Activated CD8-positive, alpha-beta memory T cell treated with anti-CD3 and anti-CD28 coated beads, Interleukin-2, amount 50 U/mL, for 24 hours (primary cell): ENCODE results near the gene CCR5AS.
"Not testable (repeated sequence)": the region's sequence is repeated elsewhere in the genome, so short reads cannot be mapped to it uniquely, and the experiment has no call there.

Experiments
- DNase-seq: peaks from one replicate; pipeline ENCODE4 v3.0.0-alpha.2; 2020; ENCODE audit errors: extremely low read depth

The CCR5AS gene

DNA sequence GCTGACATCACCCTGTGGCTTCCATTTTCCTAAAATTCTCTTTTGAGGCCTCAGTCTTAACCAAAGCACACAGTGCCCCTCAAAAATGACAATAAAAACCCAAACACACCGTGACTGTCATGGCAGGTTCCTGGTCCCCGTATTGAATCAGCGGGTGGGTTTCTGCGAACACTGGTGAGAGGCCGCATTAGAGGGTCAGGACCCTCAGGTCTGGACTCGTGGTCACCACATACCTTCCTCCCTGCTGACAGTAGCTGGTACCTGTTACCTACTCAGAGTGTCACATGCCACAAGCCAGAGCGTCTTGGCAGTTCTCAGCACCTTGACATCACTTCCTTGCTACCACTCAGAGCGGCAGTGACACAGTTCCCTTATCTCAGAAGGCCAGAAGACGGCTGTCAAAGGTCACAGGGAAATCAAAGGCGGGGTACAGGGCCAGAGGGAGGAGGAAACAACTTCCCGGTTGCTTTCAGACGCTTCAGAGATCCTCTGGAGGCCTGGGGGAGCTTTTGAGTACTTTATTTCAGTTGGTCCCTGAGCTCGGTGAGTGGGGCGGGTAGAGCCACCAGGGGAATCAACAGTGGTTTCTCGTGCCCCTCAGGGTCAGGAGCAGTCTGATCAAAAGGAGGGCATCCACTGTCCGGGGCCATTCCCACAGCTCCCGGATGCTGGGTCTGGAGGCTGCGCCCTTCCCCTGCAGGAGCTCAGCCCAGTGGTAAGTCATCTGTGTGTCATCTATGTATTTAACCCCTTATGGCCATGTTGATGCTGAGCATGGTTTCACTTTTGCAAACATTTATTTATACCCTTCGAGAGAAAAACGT lies at the start of gene CCR5AS, which contains the start of gene CCRL2:
TSS of gene CCR5AS (minus strand) at position 279 of the 824 bp plus-strand sequence.
TSS of gene CCRL2 (plus strand) at position 472 of the 824 bp plus-strand sequence. CDS start 821 bp downstream, outside the sequence.
- no peak for DNase-seq

DNA sequence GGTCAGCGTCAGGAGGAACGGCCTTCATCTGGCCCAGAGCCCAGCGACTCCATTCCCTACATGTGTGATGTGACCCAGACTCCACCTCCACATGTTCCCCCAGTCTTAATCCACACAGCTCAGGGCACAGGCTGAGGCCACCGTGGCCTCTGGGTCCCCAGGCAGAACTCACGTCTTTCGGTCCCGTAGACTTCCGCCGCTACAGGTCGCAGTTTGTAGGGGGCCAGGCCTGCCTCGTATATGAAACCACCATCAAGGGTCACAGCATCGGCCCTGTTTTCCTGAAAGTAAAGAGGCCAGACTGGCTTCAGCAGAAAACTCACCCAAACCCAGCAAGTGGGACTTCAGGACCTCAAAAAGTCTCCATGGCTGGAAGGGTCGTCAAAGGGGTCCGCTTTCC lies 49.3 kb upstream of the CCR5AS start:
- DNase-seq, result no peak

DNA sequence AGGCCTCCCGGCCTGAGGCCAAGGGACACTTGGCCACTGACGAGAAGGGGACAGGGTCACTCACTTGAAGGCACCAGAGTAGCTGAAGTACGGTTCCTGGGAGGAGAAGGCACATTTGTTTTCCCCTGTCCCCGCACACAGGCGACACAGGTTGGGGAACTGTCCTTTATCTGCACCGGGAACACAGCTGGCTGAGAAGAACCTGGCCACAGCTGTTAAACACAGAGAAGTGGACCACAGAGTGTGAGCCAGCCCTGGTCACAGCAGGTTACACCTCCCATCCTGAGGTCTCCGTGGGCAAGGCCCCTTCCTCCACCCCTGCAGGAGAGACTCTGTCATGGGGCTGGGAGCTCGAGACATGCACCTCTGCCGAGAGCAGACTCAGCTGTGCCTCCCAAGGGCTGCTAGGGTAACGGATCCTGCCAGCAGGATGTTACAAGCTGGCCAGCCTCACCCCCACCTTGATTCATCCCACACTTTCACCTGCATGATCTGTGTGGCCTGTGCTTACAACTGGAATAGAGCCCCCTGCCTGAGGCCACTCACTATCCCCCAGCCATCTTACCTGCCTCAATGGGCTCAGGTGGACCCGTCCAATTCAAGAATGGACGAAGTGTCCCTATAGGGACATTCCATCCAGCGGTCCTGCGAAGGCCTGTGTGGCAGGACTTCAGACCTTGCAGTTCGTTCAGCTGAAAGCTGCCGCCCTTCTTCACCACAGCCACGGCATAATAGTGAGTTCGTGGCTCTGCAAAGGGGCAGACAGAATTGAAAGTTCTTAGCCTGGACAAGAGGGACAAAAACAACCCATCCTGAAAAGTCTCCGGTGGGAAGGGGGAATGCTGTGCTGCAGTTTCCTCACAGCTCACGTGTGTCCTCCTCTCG lies 48.6 kb upstream of the CCR5AS start:
- DNase-seq, result no peak

DNA sequence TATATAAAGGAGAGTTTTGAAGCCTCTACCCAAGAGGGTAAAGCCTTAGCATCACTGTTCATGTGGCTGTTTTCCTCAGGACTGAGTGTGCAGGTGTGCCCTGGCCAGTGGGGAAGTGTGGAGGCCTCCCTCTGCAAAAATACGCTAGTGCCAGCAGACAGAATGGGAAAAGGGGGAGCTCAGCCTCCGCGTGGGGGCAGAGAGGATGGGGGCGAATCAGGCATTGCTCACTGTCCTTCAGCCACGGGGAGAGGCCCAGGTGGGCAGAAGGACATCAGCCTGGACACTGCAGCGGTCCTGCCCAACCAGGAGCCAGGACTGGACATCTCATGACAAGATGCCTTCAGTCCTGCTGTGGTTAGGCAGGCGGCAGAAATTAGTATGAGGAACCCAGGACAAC lies 47.7 kb upstream of the CCR5AS start:
- no peak for DNase-seq

DNA sequence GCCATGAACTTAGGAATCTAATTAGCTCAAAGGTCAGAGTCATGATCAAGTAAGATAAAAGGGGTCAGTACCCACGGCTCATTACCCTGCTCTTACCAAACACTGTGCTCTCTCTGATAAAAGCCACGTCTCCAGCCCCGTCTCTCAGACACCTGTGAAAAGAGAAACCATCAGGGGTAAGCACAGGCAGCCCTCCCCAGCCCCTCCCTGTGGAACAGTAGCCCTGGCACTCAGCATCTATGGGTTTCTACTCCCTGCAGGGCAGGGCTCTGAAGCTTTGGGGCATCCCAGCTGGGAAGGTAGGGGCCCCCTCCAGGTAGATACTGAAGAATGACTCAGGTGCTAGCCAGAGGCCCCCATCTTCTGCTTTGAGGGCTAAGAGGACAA lies 47.3 kb upstream of the CCR5AS start:
- no peak for DNase-seq

DNA sequence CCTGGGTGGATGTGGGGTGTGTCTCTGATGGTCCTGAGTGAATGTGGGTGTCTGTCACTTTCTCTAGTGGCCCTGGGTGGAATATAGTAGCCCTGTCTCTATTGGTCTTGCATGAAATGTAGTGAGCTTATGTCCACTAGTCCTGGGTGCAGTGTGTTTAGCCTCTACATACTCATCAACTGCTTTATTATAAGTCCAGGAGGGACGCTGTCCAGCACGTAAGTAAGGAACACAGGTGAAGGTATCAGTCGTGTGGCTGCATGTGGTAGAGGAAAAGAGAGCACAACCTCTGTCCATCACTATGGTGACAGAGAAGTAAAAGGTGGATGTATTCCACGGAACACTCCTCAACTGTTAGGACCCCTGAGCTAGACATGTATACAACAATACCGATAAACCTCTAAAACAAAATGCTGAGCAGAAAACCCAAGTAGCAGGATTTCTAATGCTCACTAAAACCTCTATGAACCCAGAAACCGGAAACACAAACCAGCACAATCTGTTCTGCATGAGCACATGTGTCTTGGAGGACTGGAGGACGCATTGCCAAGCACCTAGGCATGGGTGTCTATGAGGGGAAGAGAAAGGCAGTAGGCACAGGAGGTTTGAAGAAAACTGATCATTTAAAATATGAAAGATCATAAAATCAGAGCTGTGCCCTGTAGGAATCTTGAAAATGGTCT lies 46.8 kb upstream of the CCR5AS start:
- DNase-seq, result no peak

DNA sequence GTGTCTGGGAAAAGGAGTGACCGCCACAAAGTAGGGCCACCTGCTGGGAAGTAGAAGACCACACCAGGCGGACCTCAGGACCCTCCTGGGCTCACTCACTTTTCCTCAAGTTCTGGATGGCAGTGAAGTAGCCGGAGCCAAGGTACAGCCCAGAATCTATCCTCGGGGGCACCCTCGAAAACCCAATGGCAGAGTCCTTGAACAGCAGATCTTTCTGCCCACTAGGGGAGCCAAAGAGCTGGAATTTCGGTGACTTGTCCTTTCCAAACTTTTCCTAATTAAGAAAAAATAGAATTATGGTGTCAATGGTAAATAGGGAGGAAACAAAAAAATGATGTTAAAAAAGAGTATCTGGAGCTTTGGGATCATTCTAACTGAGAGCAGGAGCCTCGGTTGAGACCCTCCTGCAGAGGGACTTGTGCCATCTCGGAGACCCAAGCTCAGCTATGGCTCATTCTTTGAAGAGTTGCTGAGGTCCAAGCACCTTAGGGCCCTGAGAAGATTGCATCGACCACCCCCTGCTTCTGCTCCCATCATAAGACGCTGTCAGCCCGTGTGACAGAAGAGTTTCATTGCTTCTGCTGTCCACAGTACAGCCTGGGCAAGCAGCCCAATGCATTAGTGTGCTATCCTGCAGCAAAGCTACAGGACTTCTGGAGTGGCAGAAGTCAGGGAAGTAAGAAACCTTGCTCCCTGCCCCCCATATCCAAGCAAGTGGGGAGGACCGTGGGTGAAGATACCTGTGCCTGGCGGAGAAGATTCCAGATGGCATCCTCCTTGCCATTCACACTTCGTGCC lies 43.1 kb upstream of the CCR5AS start:
- DNase-seq, result no peak

DNA sequence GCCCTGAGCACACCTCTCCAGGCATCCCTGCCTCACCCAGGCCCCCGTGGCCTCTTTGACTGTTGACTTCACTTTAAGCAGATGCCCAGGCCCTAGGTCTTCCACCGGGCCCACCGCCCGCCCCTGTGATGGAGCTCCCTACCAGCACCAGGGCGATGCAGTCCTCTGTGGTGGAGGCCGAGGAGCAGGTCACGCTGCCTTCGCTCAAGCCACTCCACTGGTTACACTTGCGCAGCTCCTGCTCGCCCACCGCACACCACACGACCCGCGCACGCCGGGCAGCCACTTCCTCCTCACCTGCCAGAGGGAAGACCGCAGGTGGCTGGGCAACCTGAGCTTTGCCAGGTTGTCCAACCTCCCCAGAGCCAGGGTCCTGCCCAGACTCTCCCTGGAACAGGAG lies 41.9 kb upstream of the CCR5AS start:
- DNase-seq, result no peak

DNA sequence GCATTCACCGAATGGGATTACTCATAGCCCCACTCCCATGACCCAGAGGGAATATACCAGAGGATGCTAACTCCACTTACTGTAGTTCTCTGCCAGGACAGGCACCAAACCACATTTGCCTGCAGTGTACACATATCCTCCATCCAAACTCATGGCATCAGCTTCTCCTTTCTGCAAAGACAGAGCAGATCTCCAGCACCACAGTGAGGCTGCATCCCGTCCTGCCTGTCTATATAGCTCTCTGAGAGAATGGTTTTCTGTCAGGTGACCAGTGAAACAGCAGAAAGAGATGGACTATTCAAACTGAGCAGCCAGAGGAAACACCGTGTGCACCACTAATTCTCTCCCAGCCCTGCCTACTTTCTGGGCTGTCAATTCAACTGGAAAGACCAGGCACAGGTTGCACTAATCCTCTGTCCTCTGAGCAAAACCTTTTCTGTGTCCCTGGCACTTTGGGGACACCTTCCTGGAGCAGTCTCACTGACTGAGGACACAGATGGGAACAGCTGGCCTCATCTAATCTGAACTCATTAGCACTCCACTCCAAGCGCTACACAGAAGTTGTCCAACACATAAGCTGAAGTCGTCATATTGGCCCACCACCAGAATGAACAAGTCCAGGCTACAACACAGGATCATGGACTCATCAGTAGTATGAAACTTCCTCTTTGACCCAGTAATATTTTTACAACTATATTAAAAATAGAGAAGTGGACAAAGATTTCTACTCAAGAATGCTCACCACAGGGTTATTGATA lies 40.5 kb upstream of the CCR5AS start:
- no peak for DNase-seq

DNA sequence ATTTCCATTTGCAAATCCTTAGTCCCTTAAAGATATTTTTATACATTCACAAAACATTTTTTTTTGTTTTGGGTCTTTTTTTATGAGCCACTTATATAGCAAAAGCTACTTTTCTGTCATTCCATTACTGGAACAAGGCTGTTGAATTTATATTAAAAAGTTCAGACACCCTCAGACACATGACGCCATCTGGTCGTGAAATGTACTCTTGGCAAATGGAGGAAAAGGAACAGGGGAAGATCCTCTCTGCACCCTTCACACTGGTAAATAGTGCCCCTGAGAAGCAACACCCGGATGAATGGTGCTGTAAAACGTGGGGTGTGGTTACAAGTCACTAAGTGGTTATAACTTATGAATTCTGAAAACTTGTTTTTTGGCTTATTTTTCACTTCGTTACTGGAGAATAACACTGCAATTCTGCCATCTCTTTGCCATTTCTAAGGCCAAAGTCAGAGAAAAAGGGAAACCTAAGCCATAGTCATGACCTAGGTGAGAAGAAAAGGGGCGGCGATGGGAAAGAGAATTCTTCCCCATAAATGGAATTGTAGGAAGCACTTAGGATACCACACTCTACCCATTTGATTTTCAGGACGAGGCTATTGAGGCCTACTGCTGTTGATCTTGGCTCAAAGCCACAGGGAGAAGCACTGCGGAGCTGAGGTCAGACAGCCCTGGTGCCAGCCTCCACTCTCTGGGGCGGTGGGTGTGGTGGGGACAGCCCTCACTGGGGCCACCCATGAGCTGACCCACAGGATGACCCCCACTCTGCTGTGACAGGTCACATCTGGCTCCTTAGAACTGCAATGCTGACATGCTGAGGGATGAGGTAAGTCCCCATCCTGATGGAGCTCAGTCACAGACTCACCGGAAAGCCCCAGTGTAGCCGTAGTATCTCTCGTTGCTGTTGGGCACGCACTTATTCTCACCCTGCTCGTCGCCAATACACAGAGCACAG lies 36.0 kb upstream of the CCR5AS start:
- DNase-seq, result no peak

DNA sequence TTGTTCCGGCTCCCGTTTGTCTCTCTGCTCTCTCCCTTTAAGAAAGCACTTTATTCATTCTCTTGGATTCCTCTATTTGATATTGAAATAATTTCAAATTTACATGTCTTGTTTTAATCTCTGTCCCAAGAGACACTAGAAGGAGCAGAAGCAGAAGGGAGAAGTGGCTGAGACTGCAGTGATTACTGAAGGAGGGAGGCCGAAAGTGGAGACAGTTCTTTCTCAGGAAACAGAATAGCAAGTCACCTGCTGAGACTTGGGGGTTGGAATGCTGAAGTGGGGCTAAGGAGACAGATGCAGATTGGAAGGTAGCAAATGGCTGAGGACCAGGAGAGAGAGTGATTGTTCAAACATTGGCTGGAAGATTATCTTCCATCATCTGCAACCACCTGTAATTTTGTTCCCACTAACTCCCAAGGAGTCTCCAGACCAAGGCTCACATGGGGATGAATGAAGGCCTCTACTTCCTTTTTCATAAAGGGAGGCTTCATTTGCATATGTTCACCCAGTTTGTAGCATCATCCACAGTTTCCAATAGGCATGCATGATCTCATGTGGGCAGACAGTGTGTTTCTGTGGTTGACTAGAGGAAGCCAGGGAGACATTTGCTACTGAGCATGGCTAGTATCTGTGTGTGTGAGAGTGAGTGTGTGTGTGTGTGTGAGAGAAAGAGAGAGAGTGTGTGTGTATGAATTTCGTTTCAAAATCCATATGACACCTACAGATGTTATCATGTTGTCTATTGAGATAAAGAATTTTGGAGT lies 33.8 kb upstream of the CCR5AS start:
- no peak for DNase-seq

DNA sequence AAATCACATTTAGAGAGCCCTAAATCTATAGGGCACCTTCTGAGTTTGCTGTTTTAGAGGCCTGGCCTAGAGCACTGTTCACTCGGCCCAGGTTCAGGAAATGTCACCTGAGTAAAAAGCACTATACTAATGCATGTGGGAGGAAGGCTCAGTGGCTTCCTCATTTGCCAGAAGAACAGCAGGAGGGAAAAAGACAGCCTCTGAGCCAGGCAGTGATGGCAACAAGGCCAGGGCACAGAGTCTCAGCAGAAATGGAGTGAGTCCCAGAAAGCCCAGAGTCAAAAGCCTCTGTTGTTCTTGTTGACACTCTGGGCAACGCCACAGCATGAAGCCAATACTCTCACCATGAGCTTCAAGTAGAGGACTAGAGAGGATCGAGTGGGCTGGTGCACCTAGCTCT lies 32.0 kb upstream of the CCR5AS start:
- no peak for DNase-seq

DNA sequence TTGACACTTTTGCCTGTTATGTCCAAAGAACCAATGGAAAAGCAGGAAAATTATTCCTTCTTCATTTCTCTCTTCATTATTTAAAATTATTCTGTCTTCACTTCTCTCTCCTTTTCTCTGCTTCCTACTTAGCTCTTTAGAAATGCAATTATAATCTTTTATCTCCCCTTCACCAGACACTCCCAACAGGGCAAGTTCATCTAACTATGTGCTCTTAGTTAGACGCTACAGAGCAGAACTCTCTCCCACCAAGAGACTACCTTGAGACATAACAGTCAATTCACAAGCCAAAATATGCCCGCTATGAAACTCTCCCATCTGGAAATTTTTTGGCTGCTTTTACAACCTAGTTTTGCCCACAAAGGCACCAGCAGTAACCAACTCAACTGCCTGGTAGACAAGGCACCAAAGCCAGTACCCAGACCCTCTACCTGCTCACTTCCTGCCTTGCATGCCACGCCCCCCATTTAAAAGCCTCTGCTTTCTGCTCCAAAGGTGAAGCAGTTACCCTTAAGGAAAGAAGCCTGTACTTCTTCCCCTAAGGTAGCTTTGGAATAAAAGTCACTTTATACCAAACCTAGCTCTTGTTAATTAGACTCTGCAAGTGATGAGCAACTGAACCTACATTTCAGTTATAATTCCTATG lies 28.3 kb upstream of the CCR5AS start:
- DNase-seq, result no peak

DNA sequence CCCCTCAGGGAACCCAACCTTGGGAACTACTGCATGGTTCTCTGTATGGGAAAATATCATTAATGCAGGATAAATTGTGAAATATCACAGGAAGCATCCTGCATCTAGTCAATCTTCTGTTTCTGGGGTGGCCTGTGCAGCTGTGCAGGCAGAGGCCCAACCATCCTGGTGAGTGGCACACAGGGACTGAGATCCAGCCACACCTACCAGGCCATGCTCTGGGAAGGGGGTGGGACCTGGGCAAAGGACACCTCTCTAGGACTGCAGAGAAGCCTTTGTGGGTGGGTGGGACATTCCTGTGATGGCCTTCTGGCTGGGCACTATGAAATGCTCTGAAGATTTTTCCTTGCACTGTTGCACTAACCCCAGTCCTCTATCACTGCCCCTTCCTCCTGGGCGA lies 27.0 kb upstream of the CCR5AS start:
- no peak for DNase-seq

DNA sequence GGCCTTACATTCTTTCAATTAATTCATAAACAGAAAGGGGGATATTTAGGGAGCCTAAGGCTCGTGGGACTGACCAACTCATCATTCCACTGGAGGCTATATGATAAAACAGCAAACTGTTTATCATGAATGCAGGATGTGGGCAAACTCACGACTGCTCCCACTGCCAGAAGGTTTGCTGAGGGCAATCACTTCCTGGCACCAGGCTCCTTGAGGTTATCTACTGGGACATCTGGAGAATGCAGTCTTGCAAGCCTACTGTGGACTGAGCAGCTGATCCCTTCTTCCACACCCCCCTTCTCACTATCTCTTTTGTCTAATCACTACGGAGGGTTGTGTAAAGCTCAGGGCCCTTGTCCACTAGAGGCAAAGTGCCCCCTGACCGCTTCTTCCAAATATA lies 26.3 kb upstream of the CCR5AS start:
- not testable (repeated sequence) for DNase-seq

DNA sequence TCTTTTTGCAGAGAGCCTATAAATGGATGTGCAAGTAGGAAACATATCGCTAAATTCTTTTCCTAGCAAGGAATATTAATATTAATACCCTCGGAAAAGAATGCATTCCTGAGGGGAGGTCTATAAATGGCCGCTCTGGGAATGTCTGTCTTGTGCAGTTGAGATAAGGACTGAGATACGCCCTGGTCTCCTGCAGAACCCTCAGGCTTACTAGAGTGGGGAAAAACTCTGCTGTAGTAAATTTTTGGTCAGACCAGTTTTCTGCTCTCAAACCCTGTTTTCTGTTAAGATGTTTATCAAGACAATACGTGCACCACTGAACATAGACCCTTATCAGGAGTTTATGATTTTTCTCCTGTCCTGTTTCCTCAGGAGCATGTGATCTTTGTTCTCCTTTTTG lies 25.0 kb upstream of the CCR5AS start:
- DNase-seq, result not testable (repeated sequence)

DNA sequence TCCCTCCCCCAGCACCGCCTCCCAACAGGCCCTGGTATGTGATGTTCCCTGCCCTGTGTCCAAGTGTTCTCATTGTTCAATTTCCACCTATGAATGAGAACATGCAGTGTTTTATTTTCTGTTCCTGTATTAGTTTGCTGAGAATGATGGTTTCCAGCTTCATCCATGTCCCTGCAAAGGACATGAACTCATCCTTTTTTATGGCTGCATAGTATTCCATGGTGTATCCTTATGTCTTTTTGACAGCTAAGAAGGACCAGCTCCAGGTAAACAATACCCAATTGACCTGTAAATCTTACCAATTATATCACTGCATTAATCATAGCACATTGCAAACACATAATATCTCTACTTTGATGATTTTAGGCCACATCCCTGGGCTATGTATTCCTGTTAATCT lies 24.0 kb upstream of the CCR5AS start:
- DNase-seq, result not testable (repeated sequence)

DNA sequence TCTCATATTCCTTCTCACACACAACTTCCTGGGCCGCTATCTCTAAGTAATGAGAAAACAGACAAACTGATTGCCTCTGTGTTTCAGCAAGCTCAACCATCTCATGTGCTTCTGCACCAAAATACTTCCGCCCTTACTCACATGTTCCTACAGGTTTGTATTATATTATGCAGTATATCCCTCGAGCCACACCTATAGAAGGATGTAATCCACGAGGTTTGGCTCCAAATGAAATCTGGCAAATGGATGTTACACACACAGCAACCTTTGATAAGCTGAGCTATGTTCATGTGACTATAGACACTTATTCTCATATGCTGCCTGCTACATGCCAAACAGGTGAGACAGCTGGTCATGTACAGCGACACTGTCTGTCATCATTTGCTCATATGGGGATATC lies 22.8 kb upstream of the CCR5AS start:
- DNase-seq, result no peak
